HG02759 (cell line): ENCODE data around the gene PTGER4.
"Not testable (repeated sequence)": the region's sequence is repeated elsewhere in the genome, so short reads cannot be mapped to it uniquely, and the experiment has no call there.

ENCODE experiments used
- ATAC-seq: cut with Tn5 transposase; IDR thresholded peaks from one replicate; pipeline ENCODE4 v1.9.1; 2021; ENCODE audit warnings: mild to moderate bottlenecking, moderate library complexity; ENCODE audit not compliant: unreplicated experiment

Gene PTGER4

DNA sequence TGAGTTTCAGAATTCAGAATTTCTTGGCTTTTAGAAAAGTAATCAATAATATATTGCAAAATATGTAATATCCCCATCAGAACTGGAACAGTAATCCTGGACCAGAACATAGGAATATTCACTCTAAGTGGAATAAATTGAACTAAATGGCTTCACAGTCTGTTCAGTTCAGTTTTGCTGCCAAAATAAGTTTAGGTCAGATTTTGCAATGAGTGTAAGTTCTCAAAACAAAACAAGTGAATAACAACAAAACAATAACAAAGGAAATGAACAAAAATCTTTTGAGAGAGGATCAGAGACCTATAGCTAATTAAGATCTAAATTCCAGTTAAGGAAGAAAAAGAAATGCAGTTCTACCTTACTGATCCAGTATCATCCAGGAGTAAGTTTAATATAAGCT, 9.3 kb downstream of the PTGER4 start:
- ATAC-seq: no peak

DNA sequence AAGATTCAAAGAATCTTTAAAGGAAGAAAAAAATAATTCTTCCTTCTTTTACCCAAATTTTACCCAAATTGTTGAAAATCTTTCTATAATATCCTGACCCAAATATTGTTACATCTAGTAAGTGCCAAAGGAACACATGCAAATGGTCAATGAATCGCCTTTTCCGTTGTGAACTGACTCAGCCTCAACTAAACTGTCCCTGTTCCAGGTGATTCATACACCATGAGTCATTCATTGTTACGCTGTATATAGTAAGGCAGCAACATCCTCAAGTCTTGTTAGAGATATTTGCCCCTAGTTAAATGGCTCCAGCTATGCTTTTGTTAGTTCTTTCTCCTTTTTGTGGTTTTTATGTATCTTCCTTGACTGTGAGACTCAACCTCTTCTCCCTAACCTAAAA, 9.7 kb downstream of the PTGER4 start:
- peak; percentile 47 for ATAC-seq

DNA sequence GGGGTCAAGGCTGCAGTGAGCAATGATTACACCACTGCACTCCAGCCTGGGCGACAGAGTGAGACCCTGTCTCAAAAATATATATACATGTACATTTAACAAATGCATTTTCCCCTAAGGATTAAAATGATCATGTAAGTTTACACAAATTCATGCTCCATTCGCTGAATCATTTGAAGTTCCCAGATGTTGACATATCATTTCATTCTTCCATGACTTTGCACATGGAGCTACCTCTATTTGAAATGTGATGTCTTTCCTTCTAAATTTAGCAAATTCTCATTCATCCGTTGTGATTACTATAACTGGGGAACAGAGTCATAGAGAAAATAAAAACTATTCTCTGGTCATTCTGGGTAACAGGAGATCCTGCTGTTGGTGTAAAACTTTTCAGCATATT, 10.6 kb downstream of the PTGER4 start:
- no peak for ATAC-seq

DNA sequence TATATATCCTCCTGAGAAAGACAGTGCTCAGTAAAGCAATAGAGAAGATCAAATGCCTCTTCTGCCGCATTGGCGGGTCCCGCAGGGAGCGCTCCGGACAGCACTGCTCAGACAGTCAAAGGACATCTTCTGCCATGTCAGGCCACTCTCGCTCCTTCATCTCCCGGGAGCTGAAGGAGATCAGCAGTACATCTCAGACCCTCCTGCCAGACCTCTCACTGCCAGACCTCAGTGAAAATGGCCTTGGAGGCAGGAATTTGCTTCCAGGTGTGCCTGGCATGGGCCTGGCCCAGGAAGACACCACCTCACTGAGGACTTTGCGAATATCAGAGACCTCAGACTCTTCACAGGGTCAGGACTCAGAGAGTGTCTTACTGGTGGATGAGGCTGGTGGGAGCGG, 12.2 kb downstream of the PTGER4 start:
- ATAC-seq: no peak

DNA sequence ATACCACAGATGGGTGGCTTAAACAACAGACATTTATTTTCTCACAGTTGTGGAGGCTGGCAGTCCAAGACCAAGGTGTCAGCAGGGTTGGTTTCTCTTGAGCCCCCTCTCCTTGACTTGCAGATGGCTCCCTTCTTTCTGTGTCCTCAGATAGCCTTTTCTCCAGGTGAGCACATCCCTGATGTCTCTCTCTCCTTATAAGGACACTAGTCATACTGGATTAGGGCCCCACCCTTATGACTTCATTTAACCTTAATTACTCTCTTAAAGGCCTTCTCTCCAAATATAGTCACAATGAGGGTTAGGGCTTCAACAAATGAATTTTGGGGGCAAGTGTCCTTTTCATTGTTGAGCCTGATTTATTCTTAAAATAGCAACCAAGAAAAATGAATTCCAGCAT, 14.7 kb downstream of the PTGER4 start:
- no peak for ATAC-seq

DNA sequence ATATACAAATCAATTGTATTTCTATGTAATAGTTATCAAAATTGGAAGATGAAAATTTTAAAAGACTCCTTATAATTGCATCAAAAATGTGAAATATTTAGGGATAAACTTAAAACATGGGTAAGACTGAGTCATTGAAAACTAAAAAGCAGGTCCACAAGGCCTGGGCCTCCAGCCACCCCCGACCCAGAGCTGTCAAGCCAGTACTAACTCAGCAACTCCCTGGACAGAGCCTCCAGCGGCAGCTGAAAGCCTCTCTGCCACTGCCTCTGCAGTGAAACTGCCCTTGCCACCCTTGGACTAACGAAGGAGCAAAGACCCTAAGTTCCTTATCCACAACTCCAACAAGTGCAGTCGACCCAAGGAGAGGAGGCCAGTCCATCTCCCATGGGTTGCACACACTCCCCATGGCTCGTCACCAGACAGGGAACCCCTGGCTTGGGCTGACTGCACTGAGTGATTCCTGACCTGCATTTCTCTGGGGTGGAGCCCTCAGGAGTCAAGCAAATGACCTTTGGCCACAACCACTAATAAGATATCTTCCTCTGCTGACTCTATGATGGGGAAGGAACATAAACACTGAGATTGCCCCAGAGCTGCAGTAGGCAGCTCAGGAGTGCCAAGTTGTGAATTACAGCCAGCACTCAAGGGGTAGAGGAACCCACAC, 20.5 kb downstream of the PTGER4 start:
- no peak for ATAC-seq

DNA sequence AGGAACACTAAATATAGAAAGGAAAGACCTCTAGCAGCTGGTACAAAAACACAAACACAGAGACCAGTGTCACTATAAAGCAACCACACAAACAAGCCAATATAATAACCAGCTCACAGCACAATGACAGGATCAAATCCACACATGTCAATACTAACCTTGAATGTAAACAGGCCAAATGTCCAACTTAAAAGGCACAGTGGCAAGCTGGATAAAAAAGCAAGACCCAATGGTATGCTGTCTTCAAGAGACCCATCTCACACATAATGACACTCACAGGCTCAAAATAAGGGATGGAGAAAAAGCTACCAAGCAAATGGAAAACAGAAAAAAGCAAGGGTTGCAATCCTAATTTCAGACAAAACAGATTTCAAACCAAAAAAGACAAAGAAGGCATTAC, 22.3 kb downstream of the PTGER4 start:
- ATAC-seq: not testable (repeated sequence)

DNA sequence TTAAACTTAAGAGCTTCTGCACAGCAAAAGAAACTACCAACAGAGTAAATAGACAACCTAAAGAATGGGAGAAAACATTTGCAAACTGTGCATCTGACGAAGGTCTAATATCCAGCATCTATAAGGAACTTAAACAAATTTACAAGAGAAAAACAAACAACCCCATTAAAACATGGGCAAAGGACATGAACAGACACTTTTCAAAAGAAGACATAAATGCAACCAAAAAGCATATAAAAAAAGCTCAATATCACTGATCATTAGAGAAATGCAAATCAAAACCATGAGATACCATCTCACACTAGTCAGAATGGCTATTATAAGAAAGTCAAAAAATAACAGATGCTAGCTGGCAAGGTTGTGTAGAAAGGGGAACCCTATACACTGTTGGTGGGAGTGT, 25.8 kb downstream of the PTGER4 start:
- ATAC-seq: not testable (repeated sequence)

DNA sequence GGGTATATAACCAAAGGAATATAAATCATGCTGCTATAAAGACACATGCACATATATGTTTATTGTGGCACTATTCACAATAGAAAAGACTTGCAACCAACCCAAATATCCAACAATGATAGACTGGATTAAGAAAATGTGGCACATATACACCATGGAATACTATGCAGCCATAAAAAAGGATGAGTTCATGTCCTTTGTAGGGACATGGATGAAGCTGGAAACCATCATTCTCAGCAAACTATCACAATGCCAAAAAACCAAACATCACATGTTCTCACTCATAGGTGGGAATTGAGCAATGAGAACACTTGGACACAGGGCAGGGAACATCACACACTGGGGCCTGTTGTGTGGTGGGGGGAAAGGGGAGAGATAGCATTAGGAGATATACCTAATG, 30.9 kb downstream of the PTGER4 start:
- ATAC-seq: not testable (repeated sequence)

DNA sequence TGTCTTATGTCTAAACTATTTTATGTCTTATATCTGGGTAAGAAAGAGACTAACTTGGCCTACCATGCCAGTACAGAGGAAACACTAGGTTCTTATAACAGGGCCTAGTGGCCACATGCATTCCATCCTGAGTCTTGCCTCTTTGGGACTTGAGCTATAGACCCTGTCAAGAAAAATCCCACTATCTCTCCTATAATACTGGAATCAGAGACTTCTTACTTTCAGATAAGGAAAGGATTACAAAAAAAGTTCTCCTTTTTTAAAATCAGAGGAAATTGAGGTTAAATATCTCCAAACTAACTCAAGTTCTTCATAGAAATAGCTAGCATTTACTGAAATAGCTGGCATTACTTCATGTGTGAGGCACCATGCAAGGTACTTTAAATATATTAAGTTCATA, 34.3 kb downstream of the PTGER4 start:
- no peak for ATAC-seq

DNA sequence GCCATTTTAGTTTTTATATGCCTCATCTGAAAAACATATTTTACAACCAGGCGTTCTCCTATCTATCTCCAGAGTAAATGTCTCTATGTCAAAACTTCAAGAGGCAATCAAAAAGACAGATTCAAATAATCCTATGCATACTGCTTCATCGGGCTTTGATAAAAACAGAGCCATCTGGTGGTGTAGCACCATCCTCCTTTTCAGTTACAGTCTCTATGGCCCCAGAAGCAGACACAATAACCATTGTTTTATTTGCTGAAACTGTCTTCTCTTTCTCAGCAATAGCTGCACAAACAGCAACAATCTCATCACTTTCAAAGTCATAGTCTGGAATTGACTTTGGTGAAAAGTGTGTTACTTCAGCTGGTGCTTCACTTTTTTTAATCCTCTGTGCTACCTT, 36.3 kb downstream of the PTGER4 start:
- ATAC-seq: no peak

DNA sequence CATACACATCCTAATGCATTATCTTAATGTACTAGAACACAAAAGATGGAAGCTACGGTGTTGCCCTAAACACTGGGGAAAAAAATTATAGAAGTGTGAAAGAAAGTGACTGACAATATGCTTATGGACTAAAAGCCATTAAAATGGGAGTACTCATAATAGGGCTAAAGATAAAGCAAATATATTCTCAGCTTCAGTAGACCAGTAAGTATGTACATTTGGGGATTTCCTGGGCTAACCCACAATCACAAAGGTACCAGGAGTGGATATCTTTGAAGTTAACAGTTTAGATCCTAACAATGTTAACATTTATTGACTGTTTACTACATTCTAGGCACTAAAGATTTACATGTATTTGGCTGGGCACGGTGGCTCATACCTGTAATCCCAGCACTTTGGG, 36.9 kb downstream of the PTGER4 start:
- no peak for ATAC-seq

DNA sequence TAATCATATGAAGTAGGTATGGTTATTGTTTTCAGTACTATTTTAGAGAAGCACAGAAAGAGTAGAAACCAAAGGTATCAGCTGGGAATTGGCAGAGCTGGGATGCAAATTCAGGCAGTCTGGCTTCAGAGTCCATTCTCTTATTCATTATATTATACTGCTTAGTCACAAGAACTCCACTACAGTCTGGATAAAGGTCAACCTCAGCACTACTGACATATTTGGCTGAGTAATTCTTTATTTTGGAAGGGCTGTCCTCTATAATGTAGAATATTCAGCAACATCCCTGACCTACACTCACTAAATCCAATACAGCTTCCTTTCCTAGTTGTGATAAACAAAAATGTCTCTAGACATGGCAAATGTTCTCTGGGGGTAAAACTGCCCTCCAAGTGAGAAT, 37.6 kb downstream of the PTGER4 start:
- ATAC-seq: no peak

DNA sequence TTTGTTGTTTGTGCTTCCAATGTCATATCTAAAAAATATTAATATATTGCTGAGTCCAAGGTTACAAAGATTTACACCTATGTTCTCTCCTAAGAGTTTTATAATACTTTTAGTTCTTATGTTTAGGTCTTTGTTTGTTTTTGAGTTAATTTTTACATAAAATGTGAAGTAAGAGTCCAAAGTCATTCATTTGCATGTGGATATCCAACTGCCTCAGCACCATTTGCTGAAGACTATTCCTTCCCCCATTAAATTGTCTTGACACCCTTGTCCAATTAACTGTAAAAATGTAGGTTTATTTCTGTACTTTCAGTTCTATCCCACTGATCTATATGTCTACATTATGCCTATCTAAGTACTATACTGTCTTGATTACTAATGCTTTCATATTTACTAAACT, 40.4 kb downstream of the PTGER4 start:
- no peak for ATAC-seq

DNA sequence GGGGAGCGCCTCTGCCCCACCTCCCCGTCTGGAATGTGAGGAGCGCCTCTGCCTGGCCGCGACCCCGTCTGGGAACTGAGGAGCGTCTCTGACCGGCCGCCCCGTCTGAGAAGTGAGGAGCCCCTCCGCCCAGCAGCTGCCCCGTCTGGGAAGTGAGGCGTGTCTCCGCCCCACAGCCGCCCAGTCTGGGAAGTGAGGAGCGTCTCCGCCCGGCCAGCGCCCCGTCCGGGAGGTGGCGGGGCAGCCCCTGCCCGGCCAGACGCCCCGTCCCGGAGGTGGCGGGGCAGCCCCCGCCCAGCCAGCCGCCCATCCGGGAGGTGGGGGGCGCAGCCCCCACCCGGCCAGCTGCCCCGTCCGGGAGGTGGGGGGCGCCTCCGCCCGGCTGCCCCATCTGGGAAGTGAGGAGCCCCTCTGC, 42.8 kb downstream of the PTGER4 start:
- not testable (repeated sequence) for ATAC-seq

DNA sequence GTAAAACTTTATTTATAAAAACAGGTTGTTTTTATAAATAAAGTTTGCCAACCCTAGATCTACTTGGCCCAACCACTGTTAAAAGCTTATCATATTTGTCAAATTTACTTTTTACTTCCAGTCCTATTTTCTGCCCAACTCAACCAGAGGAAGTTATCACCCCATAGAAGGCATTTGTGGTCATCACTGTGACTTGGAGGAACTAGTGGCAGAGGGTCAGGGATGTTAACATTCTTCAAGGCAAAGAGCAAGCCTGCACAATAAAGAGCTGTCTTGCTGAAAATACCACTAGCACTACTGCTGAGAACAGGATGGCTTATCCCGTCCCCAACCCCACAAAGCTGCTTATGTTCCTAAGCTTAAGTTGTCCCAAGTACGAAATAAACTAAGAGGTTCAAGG, 53.7 kb downstream of the PTGER4 start:
- no peak for ATAC-seq

DNA sequence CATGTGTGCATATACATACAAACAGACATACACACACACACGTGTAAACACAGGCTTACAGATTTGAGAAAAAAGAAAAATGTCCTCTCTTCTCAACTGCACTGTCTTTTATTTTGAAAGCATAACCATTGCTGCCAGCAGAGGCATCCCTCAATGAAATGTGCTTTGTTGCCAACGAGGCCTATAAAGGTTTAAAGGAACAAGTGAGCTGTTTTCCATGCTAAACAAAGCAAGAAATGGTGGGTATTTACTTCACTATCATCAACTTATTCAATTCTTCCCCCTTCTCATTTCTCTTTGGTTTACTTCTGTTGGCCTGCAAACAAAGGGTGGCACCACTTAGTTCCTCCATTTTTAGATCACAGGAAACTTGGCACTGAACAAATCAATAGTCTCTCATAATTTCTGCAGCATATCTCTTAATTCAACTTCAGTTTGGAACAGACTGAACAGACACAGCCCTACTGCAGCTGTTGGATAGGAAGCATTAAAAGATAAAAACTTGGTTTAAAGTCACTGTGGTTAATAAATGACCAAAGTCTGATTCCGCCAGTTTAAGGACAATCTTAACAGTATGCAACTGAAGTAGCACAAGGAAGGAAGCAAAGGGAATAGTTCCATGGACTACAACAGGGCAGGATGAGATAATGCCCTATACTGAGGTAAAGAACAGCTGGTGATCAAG, 54.3 kb downstream of the PTGER4 start:
- ATAC-seq: no peak

DNA sequence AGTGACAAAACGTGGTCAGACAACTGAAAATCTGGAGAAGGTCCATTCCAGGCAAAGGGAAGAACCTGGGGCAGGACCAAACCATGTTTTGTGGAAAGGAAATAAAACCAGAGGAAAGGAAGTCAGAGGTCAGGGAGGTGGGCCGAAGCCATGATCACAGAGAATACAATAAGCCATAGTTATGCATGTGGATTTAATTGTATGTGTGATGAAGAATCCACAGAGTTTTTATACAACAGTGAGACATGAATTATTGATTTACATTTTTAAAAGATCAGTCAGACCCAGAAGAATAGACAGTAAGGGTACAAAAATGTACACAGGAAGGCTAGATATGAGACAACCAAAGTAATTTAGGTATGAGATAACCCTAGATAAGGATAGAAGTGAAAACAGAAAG, 55.3 kb downstream of the PTGER4 start:
- no peak for ATAC-seq

DNA sequence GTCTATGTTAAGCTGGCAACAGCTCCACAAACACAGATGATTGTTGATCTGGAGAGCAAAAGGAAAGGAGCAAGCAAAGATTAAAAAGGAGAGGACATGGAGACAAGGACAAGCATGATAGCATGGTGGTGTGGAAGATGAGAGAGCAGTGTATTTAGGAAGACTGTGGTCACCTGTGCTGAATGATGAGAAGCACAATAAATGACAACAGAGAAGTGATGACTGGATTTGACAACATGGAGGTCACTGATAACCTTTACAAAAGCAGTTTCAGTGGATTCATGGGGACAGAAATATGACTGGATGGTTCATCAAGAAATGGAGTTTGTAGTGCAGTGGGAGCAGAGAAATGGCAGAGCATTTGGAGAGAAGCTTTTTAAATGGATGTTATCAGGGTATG, 55.9 kb downstream of the PTGER4 start:
- no peak for ATAC-seq

DNA sequence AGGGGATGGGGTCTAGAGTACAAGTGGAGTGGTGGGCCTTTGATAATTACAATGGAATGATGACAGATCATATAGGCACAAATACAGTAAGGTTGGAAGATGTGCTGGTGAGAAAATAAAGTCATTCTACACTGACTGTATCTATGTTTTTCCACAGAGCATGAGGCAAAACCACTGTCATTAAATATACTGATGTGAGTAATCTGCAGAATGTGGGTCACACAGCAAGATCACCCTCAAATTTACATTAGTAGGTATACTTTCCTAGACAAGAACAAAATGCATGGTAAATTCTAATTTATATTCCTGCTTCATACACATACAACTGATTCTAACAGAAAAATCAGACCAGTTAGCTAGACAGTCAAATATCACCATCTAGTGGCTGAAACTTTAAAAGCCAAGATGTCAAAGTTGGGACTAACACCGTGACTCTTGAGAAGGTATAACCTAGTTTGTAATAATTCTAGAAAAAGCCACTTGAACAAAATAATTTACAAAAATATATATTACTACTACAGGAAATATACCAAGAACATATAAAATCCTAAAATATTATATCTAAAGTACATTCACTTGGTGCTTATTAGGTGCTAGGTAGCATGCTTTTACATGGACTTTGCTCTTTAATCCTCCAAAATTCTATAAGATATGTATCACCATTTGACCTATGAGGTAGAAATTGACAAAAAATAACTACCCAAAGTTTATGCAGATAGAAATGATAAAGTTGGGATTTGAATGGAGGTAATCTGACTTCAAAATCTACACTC, 56.6 kb downstream of the PTGER4 start:
- peak; percentile 77 for ATAC-seq

DNA sequence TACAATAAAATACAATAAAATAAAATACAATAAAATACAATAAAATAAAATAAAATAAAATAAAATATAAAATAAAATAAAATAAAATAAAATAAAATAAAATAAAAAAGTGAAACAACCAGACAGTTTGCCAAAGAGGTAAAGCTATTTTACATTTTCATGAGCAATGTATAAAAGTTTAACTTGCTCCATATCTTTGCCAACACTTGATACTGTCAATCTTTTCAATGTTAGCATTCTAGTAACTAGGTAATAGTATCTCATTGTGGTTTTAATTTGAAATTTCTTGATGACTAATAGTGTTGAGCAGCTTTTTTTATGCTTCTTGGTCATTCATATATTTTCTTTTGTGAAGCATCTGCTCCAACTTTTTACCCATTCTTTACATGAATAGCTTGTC, 58.8 kb downstream of the PTGER4 start:
- no peak for ATAC-seq
